GM12801 (cell line): ENCODE measurements around the gene MT1HL1.

ENCODE experiments used
- CTCF ChIP-seq: IDR thresholded peaks from one replicate; pipeline ENCODE4 v1.5.1; 2011; ENCODE audit warnings: control low read depth; ENCODE audit not compliant: insufficient read length; ENCODE audit errors: extremely low read depth

The MT1HL1 gene

GRCh38 chr1:237004116-237004515 is at the start of gene MT1HL1:
Gene MT1HL1 (minus strand): TSS chr1:237004441. CDS start chr1:237004372, 69 bp downstream.
- no peak for TF ChIP-seq CTCF

DNA sequence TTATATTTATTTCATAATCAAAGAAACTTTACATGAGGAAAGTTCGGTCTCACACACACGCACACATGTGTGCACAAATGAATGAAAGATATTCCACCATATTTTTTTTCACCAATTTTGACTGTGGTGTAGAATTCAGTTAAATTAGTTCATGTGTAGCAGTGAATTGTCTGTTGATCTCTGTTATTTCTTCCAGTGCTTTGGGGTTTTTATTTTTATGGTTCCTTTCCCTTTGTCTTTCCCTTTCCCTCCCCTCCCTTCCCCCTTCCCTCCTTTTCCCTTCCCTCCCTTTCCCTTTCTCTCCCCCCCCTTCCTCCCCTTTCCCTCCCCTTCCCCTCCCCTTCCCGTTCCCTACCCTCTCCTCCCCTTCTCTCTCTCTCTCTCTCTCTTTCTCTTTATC is 46.7 kb upstream of the MT1HL1 start:
- TF ChIP-seq CTCF: no peak

- TF ChIP-seq CTCF: no peak
Observed at GRCh38 chr1:237050185-237050584, 45.9 kb upstream of the MT1HL1 start.

DNA sequence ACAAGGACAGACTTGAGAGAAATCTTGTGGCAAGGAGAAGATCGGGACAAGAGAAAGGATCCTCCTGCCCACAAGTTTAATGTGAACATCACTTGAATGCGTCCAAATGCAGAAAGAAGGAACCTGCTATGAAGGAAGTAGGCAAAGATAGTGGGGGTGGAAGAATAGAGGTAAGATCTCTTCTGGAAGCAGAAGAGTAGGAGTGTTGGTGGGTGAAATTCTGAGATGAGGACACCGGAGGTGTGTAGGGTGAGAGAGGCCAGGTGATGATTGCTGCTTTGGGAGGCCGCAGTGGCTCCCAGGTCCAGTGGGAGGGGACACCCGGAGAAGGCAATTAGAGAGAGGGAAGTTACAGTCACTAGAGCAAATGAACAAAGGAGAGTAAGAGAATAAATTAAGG is 44.6 kb upstream of the MT1HL1 start:
- TF ChIP-seq CTCF: no peak

DNA sequence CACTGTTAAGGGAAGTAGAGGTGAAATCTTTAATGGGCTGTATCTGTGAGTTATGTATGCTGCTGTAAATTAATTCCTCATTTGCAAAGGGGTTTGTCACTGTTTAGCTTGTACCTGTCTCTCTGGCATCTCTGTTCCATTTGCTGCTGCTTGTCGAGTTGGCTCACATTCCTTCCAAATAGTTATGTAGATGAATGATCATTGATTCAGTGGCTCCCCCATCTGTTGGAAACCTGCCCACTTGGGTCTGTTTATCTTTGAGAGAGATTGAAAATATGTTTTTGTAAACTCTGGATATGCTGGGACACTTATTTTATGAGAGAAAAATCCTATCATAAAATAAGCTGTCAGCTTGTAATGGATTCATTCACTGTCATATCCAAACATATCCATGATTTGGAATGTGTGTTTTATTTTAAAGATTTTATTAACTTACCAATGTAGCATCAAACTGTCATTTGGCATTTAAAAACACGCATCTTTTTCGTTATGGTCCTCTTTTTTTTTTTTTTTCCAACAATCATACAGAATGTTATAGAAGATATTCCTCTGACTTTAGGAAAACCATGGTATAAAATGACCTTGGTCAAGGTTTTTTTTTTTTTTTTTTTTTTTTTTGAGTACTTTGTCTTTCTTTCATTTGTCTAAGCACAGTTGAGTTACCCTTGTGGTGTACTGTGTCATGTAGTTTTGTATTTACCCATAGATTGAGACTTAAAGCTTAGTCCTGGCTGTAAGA is 41.2 kb upstream of the MT1HL1 start:
- no peak for TF ChIP-seq CTCF

DNA sequence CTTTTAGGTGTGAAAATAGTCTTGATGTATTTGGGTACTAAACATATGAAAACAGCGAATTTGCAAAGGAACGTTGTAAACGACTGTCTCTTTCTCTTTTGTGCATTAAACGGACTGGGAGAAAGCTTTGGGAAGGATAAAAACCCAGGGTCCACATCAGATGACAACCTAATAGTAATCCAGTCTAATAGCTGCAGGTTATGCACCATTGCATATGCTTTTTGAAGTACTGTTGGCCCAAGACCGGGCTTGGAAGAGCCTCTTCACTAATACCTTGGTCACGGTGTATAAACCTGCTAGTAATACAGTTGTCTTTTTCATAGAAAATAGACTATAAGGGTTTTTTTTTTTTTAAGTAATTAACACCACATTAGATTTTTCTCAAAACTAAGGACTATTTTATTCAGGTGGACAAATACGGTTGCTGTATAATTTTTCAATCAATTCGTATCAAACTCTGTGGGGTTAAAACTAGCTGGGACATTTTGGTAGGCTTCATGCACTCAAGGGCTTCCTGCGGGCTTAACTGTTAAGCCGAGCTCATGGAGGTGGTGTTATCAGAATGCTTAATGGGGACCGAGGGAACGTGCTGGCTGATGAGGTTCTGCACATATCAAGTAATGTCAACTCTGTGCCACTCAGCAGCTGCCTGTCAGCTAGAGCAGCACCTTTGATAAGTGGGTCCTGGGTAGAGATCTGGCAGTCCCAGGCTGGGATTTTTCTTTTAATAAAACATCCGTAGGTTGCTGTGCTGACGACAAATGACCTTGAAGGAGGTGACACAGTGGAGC is 39.8 kb upstream of the MT1HL1 start:
- TF ChIP-seq CTCF: no peak

DNA sequence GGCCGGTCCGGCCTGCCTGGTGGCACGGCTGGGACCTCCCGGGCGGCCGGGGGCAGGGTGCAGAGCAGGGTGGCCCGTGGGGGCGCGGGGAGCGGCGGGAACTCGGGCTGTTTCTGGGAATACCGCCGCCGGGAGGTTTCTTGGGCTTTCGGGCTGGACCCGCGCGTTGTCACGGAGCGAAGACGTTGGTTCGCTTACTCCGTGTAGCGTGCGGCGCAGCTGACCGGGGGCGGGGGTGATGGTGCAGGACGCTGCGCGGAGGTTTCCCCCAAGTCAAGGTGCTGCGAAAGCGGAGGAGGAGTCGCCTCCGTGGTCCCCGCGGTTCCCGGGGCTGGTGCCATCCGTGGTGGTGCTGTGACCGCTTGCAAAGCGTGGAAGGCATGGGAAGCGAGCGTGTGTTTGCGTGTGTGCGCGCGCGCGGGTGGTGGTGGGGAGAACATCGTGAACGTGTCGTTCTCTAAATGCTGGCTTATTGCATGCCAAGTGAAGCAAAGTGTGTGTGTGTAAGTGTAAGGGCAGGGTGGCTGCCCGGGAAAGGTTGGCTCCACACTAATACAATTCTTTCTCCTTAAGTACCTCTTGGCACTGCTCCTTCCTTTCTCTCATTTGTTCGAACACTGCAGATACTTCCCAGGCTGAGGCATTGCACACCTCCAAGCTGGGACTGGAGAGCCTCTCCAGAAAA is 38.8 kb upstream of the MT1HL1 start:
- TF ChIP-seq CTCF: no peak
